Measurements from ENCODE around the gene CAMTA1. TPM values are rescaled to one million over a fixed set of nuclear protein-coding genes. Genes with fewer than 3 reads are reported as not detected.

Gene CAMTA1
- polyA plus RNA-seq, 1 of the 3 experiments (the other 2 are of a cell fraction), result 63.1 TPM

- ChIA-PET POLR2A (interaction anchor here (0.5 kb wide), 1 partner anchor 393 kb away, joined by 3 read pairs; no protein-coding TSS in a partner anchor), CTCF (no interaction called here)
- no peak overlapping the region for H2AFZ ChIP-seq (ENCODE audit: low read depth)
- H3K9ac ChIP-seq, result no peak overlapping the region
- no peak for TF ChIP-seq RAD21 (IDR thresholded peaks at IDR 0.05; ENCODE audit: low read length)
- TF ChIP-seq EZH2phosphoT487 (IDR thresholded peaks at IDR 0.05; ENCODE audit: borderline replicate concordance, low read depth), result no peak
- TF ChIP-seq, protein P1, sequence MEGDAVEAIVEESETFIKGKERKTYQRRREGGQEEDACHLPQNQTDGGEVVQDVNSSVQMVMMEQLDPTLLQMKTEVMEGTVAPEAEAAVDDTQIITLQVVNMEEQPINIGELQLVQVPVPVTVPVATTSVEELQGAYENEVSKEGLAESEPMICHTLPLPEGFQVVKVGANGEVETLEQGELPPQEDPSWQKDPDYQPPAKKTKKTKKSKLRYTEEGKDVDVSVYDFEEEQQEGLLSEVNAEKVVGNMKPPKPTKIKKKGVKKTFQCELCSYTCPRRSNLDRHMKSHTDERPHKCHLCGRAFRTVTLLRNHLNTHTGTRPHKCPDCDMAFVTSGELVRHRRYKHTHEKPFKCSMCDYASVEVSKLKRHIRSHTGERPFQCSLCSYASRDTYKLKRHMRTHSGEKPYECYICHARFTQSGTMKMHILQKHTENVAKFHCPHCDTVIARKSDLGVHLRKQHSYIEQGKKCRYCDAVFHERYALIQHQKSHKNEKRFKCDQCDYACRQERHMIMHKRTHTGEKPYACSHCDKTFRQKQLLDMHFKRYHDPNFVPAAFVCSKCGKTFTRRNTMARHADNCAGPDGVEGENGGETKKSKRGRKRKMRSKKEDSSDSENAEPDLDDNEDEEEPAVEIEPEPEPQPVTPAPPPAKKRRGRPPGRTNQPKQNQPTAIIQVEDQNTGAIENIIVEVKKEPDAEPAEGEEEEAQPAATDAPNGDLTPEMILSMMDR (IDR thresholded peaks at IDR 0.05), result no peak
- no peak for TF ChIP-seq MEF2A (IDR thresholded peaks at IDR 0.05; ENCODE audit: borderline replicate concordance, low read depth)
- TF ChIP-seq FOXM1 (IDR thresholded peaks at IDR 0.05; ENCODE audit: low read depth), result no peak
- no peak for TF ChIP-seq JUND (IDR thresholded peaks at IDR 0.05)
- no peak for TF ChIP-seq SIN3A (IDR thresholded peaks at IDR 0.05; ENCODE audit: borderline replicate concordance, low read depth, low read length)
- no peak for TF ChIP-seq MXI1 (IDR thresholded peaks at IDR 0.05; ENCODE audit: low read depth, low read length)
- DNase-seq, result no peak
- no peaks in the 10 kb centered on the region for H4K20me1 ChIP-seq (ENCODE audit: insufficient read depth)
- H3K4me3 ChIP-seq (ENCODE audit: low read depth in 2 of 2, low read length in 1 of 2), result no peak overlapping the region
- peaks cover 0 to 30% of the 10 kb centered on the region in 2 experiments; a peak in 1 of 4 replicates for H3K4me1 ChIP-seq (ENCODE audit: control insufficient read depth in 1 of 2, insufficient read depth in 2 of 2, low read depth in 1 of 2, low read length in 1 of 2)
- H3F3A ChIP-seq (replicated peaks; ENCODE audit: insufficient read depth), result no peaks in the 10 kb centered on the region
- H3K79me2 ChIP-seq (ENCODE audit: insufficient read depth), result no peaks in the 10 kb centered on the region
- no peaks in the 10 kb centered on the region for H3K36me3 ChIP-seq (replicated peaks in 1 of 2; ENCODE audit: control insufficient read depth in 1 of 2, insufficient read depth in 2 of 2, low read length in 1 of 2)
- no peaks in the 10 kb centered on the region for H3K9me3 ChIP-seq
- H3K27ac ChIP-seq (ENCODE audit: low read depth in 2 of 2, low read length in 1 of 2), result no peak overlapping the region; a peak in 1 of 4 replicates
- no peak overlapping the region for H3K4me2 ChIP-seq
- H3K27me3 ChIP-seq (ENCODE audit: insufficient read depth), result no peaks in the 10 kb centered on the region
- H3K9me2 ChIP-seq, result no peaks in the 10 kb centered on the region
- 64% methylated on average over 4 of the region's 5 CpGs for WGBS (ENCODE audit: low lambda C conversion rate)
Measured at GRCh38 chr1:6923012-6923411, 137.8 kb downstream of the CAMTA1 start.

- ChIA-PET POLR2A (no interaction called here), CTCF (interaction anchor here (1.0 kb wide), 1 partner anchor 13 kb away, joined by 3 read pairs; no protein-coding TSS in a partner anchor)
- Histone ChIP-seq H3K27me3 (ENCODE audit: insufficient read depth) (no peaks in the 10 kb centered on the region), H3K9me2 (no peaks in the 10 kb centered on the region), H3F3A (replicated peaks; ENCODE audit: insufficient read depth) (no peaks in the 10 kb centered on the region), H3K9me3 (no peaks in the 10 kb centered on the region), H3K4me2 (no peak overlapping the region), H3K27ac (ENCODE audit: low read depth in 2 of 2, low read length in 1 of 2) (no peak overlapping the region), H3K4me3 (ENCODE audit: low read depth in 2 of 2, low read length in 1 of 2) (no peak overlapping the region), H2AFZ (ENCODE audit: low read depth) (no peak overlapping the region), H3K36me3 (replicated peaks in 1 of 2; ENCODE audit: control insufficient read depth in 1 of 2, insufficient read depth in 2 of 2, low read length in 1 of 2) (no peaks in the 10 kb centered on the region), H3K79me2 (ENCODE audit: insufficient read depth) (no peaks in the 10 kb centered on the region), H4K20me1 (ENCODE audit: insufficient read depth) (no peaks in the 10 kb centered on the region), H3K9ac (no peak overlapping the region), H3K4me1 (ENCODE audit: control insufficient read depth in 1 of 2, insufficient read depth in 2 of 2, low read depth in 1 of 2, low read length in 1 of 2) (peaks cover 0 to 33% of the 10 kb centered on the region in 2 experiments; a peak in 1 of 4 replicates)
- no peak for TF ChIP-seq MXI1 (IDR thresholded peaks at IDR 0.05; ENCODE audit: low read depth, low read length)
- 58% methylated on average over 2 of the region's 6 CpGs for WGBS (ENCODE audit: low lambda C conversion rate)
- no peak for DNase-seq
Measured at GRCh38 chr1:6923416-6923815, 138.2 kb downstream of the CAMTA1 start.
